HFFc6 (cell line): Measurements from ENCODE around the gene PCSK6. TPM values are rescaled to one million over a fixed set of nuclear protein-coding genes. Genes with fewer than 3 reads are reported as not detected.
"Not testable (repeated sequence)": the region's sequence is repeated elsewhere in the genome, so short reads cannot be mapped to it uniquely, and the experiment has no call there.

Source experiments
- DNase-seq: peaks from one replicate; pipeline ENCODE4 v3.0.0-alpha.2; 2018
- H3K27ac Mint-ChIP-seq: 2 replicates; pipeline ENCODE4 v1.8.0; 2020; ENCODE audit warnings: mild to moderate bottlenecking, mixed read lengths
- H3K27me3 Mint-ChIP-seq: 2 replicates; pipeline ENCODE4 v1.8.0; 2021; ENCODE audit warnings: mild to moderate bottlenecking, moderate library complexity, mixed read lengths; ENCODE audit not compliant: insufficient read depth
- H3K36me3 Mint-ChIP-seq: 2 replicates; pipeline ENCODE4 v1.8.0; 2021; ENCODE audit warnings: low read depth, mixed read lengths
- H3K4me1 Mint-ChIP-seq: 2 replicates; pipeline ENCODE4 v1.8.0; 2020; ENCODE audit warnings: low read depth, mixed read lengths
- H3K4me3 Mint-ChIP-seq: 2 replicates; pipeline ENCODE4 v1.8.0; 2020; ENCODE audit warnings: mild to moderate bottlenecking, moderate library complexity, mixed read lengths
- H3K9me3 Mint-ChIP-seq: 2 replicates; pipeline ENCODE4 v1.8.0; 2020; ENCODE audit warnings: mild to moderate bottlenecking, mixed read lengths
- total RNA-seq, 6 experiments: library from RNA; stranded (reverse); fragmentation: NEBNext Ultra II Directional; extraction: Animal tissue kit (Norgen Biotek cat#: 25700); gene quantifications; 2 replicates in 1 of 6; 3 replicates in 5 of 6; pipeline ENCODE4 v1.2.3, GENCODE V29; 2021
- TF ChIP-seq, protein P1 (sequence below): fragments of 200-600 bp; sonication (generic); IDR thresholded peaks from 2 replicates; pipeline ENCODE4 v1.5.0; 2021; ENCODE audit warnings: antibody characterized with exemption, mild to moderate bottlenecking

The PCSK6 gene
- total RNA-seq, 6 experiments from 2014 or later = not detected

DNA sequence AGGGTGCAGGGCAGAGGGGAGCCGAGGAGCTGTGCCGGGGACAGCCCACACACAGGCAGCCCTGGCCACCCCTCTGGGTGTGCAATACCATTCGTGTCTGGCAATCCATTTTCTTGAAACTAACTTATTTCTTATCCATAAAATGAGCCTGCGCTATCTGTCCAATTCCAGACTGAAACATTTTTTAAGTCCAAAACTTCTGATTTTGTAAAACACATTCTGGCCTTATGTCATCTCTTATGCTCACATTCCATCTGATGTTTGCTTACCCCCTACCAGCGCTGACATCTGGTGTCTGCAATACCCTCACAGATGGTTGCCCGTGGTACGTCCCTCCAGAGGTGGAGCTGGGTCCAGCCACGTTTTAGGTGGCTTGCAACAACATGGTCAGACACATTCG, 31.8 kb downstream of the PCSK6 start:
- Mint-ChIP-seq H3K4me3 (no peak overlapping the region), H3K27ac (no peak overlapping the region), H3K36me3 (no peaks in the 10 kb centered on the region), H3K4me1 (peaks cover 14% of the 10 kb centered on the region), H3K27me3 (peaks cover 18% of the 10 kb centered on the region), H3K9me3 (no peaks in the 10 kb centered on the region)
- TF ChIP-seq, protein P1, sequence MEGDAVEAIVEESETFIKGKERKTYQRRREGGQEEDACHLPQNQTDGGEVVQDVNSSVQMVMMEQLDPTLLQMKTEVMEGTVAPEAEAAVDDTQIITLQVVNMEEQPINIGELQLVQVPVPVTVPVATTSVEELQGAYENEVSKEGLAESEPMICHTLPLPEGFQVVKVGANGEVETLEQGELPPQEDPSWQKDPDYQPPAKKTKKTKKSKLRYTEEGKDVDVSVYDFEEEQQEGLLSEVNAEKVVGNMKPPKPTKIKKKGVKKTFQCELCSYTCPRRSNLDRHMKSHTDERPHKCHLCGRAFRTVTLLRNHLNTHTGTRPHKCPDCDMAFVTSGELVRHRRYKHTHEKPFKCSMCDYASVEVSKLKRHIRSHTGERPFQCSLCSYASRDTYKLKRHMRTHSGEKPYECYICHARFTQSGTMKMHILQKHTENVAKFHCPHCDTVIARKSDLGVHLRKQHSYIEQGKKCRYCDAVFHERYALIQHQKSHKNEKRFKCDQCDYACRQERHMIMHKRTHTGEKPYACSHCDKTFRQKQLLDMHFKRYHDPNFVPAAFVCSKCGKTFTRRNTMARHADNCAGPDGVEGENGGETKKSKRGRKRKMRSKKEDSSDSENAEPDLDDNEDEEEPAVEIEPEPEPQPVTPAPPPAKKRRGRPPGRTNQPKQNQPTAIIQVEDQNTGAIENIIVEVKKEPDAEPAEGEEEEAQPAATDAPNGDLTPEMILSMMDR = no peak
- no peak for DNase-seq

DNA sequence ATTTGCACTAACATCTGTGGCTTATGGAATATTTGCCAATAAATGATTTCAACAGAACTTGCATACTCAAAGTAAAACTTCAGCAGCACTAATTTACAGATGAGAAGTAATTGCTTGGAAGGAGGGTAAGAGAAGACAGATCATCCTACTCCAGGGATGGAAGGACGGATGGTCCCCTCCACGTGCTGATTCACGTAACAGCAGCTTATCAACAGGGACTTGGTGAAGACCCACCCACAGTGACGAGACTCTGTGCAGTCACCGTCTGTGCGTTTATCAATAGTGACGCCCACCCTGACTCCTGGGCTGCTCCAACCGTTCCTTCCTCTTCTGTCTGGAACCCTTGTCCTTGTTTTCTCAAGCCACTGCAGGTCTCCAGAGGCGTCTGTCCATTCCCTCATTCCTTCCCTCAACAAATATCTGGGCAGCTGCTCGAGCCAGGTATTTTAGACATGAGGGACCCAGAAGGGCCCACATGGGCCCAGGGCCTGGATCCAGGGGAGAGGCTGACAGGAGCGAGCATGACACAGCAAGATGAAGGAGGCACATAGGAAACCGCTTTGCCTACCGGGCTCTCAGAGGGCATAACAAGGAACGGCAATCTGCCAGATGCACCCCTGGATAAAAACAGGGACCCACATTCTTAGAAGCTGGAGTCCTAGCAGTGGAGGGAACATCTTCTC, 33.3 kb downstream of the PCSK6 start:
- TF ChIP-seq, protein P1 = no peak

DNA sequence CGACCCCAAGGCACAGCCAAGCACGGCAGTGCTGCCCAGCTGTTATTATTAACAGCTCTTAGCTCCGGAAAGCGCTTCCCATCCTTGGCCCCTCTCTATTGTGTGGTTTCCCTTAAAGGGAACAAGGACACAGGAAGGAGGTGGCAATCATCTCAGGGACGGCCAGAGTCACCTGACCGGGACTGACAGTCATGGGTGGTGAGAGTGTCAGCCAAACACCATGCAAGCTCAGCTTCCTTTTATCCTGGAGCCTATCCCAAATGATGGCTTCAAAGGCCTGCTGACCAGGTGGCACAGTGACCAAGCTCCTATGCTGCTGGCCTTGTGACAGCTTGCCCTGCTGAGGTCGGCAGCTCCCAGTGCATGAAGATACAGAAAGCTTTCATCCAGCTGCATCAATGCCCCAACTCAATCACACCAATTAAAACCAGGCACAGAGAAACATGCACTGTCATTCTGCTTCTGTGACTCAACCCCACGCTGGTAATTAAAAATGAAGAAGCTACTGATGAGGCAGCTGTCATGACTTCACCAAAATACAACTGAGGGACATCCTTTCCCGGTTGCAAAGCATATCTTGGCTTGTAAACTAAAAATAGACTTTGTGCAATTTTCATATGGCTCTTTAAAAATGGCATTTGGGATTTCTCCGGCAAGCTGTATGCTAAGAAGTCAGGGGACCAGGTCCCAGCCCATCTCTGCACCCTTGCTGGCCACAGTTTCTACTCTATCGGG, 34.0 kb downstream of the PCSK6 start:
- peak; percentile 66 for DNase-seq
- Mint-ChIP-seq H3K36me3 (no peaks in the 10 kb centered on the region), H3K27ac (peak overlapping the region; percentile 53; the same call in 1 of the 2 replicates), H3K27me3 (peaks cover 19% of the 10 kb centered on the region), H3K4me3 (no peak overlapping the region; the same call in 1 of the 2 replicates), H3K4me1 (peaks cover 19% of the 10 kb centered on the region), H3K9me3 (no peaks in the 10 kb centered on the region)
- TF ChIP-seq, protein P1 = no peak

More for the DNA sequence above, 33.3 kb downstream of the PCSK6 start:
- Mint-ChIP-seq H3K9me3 (no peaks in the 10 kb centered on the region), H3K27ac (no peak overlapping the region), H3K36me3 (no peaks in the 10 kb centered on the region), H3K4me3 (no peak overlapping the region), H3K4me1 (peaks cover 19% of the 10 kb centered on the region), H3K27me3 (peaks cover 18% of the 10 kb centered on the region)
- no peak for DNase-seq

DNA sequence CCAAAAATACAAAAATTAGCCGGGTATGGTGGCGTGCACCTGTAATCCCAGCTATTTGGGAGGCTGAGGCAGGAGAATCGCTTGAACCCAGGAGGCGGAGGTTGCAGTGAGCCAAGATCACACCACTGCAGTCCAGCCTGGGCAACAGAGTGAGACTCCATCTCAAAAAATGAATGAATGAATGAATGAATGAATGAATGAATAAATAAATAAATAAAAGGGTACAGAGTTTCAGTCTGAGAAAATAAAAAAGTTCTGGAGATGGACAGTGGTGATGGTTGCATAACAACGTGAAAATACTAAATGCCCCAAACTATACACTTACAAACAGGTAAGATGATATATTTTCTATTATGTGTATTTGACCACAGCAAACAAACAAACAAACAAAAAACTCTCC, 34.7 kb downstream of the PCSK6 start:
- H3K4me3 Mint-ChIP-seq, H3K9me3 Mint-ChIP-seq, H3K27ac Mint-ChIP-seq, H3K36me3 Mint-ChIP-seq, DNase-seq: not testable (repeated sequence)
- Mint-ChIP-seq H3K27me3 (peaks cover 20% of the 10 kb centered on the region), H3K4me1 (peaks cover 19% of the 10 kb centered on the region)

DNA sequence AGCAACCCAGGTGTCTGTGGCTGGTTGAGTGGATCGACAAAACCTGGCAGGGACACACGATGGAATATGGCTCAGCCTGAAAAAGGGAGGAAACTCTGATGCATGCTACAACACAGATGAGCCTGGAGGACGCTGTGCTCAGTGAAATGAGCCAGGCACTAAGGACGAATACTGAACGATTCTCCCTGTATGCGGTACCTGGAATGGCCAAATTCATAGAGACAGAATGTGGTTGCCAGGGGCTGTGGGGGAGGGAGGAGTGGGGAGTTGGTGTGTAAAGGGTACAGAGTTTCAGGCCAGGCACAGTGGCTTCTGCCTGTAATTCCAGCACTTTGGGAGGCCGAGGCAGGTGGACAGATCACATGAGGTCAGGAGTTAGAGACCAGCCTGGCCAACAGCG, 35.1 kb downstream of the PCSK6 start:
- H3K27me3 Mint-ChIP-seq = peaks cover 18% of the 10 kb centered on the region
- no peak overlapping the region for H3K4me3 Mint-ChIP-seq
- no peaks in the 10 kb centered on the region for H3K9me3 Mint-ChIP-seq
- TF ChIP-seq, protein P1 = no peak
- no peak overlapping the region for H3K27ac Mint-ChIP-seq
- DNase-seq = no peak
- no peaks in the 10 kb centered on the region for H3K36me3 Mint-ChIP-seq
- peaks cover 19% of the 10 kb centered on the region for H3K4me1 Mint-ChIP-seq
